ENCODE measurements around the gene ICAM1.
A peak's percentile ranks its signal among the peaks of the same experiment; 100 is the strongest.

The ICAM1 gene

GRCh38 chr19:10295305-10295846 lies 24.5 kb downstream of the ICAM1 start:
- DNase-seq, result no peak

- no peak for DNase-seq
Measured at GRCh38 chr19:10295847-10296591, 25.1 kb downstream of the ICAM1 start.

GRCh38 chr19:10299545-10300458 lies 28.9 kb downstream of the ICAM1 start:
- no peak for DNase-seq

- no peak for DNase-seq
Measured at GRCh38 chr19:10305139-10305806, 34.4 kb downstream of the ICAM1 start.

DNA sequence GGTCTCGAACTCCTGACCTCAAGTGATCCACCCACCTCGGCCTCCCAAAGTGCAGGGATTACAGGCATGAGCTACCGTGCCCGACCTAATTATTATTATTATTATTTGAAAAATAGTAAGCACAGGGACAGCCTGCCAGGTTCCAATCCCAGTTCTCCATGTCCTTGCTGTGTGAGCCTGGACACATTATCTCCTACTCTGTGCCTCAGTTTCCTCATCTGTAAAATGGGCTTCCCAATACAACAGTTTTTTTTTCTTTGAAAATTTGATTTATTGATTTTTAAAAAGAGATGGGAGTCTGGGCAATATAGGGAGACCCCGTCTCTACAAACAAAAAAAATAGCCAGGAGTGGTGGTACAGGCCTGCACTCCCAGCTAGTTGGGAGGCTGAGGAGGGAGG lies 35.4 kb downstream of the ICAM1 start:
- no peak for DNase-seq

DNA sequence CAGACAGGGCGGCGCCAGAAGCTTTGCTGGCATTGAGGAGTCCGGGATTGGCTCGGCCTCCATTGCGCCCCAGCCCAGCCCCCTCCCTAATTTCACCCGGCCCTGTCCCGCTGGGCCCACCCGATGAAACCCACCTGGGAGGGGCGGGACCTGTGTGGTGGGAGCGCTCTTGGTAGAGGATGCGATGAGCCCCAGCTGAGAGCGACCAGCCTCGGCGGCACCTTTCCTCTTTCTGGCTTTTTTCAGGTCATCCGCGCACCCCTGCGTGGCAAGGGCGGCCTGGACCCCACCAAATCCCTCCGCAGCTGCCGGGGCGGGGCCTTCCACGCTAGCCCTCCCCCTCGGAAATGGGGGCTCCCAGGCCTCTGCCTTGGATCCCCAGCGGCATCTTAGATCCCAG lies 38.5 kb downstream of the ICAM1 start, which contains the start of gene ZGLP1:
Gene ZGLP1 (minus strand): TSS at position 393 of the 400 bp plus-strand sequence.
- no peak for DNase-seq

DNA sequence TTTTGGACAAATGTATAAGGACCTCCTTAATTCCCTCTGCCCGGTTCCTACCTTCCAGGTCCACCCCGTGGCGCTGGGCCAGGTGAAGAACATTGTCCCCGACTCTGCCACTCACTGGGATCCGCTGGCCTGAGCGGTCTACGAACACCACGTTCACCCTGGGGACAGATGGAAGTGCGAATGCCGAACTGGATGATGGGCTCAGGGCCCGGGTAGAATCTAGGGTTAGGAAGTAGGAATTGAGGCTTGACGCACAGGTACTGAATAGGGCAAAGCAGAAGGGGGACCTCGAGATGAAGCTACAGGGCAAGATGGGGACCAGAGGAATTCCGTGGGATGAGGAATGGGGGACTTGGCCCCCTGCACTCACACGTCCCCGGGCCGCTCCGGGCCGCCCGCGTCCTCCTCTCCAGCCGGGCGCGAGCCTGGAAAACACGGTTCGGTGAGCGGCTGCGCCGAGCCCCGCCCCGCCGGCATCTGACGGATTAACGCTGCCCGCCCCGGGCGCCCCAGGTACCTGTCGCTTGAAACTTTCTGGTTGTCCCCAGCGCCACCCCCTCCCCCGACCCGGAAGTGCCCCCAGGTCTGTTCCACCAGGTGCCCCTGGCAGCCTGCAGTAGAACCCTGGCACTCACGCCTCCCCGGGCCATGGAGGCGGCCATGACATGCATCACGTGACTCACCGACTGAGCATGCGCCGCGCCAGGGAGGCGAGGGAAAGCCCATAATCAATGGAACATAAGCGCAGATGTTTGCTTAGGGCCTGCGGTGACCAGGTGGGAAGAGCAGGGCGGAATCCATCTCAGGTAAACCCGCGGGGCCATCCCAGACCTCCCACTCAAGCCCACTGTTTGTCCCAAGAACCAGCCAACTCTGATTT lies 44.7 kb downstream of the ICAM1 start, which contains the start of gene FDX2:
Gene FDX2 (minus strand): TSS at position 681 of the 880 bp plus-strand sequence. CDS start 19 bp downstream, at position 662.
- peak; percentile 98 for DNase-seq

GRCh38 chr19:10316229-10317044 lies 45.5 kb downstream of the ICAM1 start:
- no peak for DNase-seq

GRCh38 chr19:10317045-10317856 lies 46.3 kb downstream of the ICAM1 start:
- DNase-seq, result no peak

DNA sequence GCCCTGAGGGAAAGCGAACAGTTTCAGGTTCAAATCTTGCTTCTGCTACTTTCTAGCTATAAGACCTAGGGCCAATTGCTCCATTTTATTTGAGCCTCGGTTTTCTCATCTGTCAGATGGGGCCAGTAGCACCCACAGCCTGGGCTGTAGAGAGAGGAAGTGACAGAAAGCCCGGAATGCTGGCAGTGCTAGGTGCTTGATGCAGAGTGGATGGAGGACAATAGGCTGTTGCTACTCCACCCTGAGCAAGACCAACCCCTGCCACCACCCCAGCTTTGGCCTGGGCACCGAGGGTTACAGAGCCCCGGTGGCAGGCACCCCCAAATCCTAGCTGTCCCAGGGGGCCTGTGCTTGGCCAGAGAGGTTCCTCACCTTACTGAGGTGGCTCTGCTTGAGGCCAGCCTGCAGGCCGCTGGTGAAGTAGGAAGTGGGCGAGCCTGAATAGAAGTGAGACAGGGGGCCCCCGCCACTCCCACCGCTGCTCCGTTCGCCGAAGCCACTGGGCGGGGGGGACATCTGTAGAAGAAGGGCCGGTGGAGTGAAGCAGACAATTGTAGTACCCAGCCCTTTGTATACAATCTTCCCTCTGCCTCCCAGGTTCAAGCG lies 47.0 kb downstream of the ICAM1 start:
- DNase-seq, result no peak

- no peak for DNase-seq
Measured at GRCh38 chr19:10318807-10319682, 48.1 kb downstream of the ICAM1 start.

DNA sequence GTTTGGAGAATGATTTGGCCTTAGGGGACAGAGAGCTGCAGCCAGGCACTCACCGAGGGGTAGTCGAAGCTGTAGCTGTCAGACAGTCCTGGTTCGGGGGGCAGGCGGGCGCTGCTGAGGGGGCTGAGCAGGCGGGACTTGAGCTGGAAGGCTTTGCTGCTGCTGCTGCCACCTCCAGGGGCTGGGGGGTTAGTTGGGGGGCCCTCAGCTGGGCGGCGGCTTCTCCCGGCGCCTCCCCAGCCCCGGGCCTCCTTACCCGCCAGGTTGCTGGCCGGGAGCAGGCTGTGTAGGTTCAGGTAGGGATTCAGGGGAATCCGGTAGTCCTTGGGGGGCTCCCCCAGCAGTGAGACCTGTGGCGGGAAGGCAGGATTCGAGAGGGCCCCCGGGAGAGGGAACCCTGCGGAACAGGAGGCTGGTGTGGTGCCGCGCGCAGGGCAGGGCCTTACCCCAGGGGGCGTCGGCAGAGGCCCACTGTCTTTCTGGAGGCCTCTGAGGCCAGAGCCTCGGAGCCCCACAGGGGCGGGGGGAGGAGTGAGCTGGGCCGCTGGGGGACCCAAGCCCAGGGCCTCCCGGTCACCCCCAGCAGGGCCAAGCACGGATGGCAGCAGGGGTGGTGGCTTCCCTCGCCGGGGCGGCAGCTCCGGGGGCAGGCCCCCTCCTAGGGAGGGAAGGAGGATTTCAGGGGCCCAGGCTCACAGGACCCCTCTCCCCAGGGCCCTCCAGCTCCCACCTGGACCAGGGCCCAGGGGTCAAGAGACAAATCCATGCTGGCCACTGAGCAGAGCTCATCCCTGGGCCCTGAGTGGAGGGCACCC lies 49.9 kb downstream of the ICAM1 start:
- no peak for DNase-seq

- no peak for DNase-seq
Measured at GRCh38 chr19:10321417-10321797, 50.5 kb downstream of the ICAM1 start.

DNA sequence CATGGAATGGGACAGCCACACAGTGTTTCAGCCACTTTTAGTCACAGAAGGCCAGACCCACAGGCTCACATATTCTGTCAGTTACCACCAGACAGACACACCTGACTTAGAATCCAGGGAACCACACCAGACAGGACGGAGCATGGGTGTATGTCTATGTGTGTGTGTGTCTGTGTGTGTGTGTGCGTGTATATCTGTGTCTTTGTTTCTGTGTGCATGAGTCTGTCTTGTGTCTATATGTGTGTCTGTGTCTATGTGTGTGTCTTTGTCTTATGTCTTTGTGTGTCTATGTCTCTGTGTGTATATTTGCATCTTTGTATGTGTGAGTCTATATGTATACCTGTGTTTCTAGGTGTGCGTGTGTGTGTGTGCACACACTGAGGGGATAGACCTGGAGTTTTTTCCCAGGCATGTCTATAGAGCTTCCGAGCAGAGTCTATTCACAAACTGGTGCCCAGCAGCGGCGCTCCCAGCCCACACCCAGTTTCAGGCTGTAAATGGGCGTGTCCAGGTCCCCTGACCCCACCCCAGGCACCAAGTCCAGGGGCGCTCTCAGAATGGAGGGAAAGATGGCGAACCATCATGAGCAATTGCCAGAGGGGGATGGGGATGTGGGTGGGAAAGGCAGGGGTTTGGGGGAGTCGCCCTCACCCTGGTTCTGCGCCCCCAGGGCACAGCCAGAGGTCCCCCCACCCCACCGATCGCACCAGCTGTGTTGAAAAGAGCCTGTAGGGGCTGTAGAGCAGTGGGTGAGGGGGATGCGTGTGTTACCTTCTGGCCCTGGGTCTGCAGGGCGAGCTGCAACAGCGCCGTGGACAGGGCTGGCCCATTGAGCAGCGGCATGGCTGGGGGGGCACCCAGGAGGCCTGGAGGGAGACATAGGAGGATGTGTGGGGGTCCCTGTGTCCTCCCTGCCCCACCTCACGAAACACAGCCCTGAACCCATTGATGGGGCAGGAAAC lies 51.2 kb downstream of the ICAM1 start:
- DNase-seq, result no peak

DNA sequence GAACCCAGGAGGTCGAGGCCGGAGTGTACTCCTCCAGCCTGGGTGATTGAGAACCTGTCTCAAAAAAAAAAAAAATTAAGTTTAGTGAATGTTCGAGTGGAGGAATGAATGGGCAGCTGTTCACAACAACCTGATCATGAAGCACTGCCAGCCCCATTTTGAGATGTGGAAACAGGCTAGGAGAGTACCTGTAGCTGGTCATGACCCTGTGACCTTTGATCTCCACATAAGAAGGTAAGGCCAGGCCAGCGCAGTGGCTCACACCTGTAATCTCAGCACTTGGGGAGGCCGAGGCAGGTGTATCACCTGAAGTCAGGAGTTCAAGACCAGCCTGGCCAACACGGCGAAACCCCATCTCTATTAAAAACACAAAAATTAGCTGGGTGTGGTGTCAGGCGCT lies 54.8 kb downstream of the ICAM1 start:
- DNase-seq, result no peak

DNA sequence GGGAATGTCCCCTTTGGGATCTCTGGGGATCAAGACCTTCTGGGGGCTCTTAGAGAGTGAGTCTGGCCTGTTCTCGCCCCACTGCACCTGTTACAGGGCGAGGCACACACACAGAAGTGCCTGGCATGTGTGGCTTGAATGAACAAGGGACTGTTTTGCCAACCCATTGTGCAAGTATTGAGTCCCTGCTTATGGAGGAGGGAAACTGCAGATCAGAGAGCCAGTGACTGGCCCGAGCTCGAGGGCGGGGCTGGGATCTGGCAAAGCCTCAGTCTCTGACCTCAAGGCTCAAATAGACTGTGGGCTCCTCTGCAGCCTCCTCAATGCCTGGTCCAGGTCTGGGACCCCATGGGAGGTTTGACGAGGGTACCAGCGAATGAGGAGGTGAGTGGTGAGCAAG lies 56.9 kb downstream of the ICAM1 start:
- no peak for DNase-seq

Measured in NCI-H146 (cell line).